ENCODE data around the gene ZNF45.

DNA sequence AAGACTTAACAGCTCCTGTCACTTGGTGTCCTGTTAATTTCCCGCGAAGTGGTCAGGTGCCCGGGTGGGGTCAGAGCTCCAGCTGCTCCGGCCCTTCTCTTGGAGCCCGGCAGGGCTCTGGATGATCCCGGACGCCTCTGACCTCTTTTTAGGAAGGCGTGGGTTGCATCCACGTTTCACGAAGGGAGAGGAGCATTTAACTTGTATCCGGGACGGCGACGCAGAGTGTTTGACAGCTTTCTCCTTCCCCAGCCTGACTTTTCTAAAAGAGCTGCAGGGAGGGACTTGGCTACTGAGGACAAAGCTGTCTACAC lies 49.6 kb upstream of the ZNF45 start:
- TF ChIP-seq, protein P1, sequence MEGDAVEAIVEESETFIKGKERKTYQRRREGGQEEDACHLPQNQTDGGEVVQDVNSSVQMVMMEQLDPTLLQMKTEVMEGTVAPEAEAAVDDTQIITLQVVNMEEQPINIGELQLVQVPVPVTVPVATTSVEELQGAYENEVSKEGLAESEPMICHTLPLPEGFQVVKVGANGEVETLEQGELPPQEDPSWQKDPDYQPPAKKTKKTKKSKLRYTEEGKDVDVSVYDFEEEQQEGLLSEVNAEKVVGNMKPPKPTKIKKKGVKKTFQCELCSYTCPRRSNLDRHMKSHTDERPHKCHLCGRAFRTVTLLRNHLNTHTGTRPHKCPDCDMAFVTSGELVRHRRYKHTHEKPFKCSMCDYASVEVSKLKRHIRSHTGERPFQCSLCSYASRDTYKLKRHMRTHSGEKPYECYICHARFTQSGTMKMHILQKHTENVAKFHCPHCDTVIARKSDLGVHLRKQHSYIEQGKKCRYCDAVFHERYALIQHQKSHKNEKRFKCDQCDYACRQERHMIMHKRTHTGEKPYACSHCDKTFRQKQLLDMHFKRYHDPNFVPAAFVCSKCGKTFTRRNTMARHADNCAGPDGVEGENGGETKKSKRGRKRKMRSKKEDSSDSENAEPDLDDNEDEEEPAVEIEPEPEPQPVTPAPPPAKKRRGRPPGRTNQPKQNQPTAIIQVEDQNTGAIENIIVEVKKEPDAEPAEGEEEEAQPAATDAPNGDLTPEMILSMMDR (conservative IDR thresholded peaks at IDR 0.05 in 1 of 2, IDR thresholded peaks at IDR 0.05 in 1 of 2; ENCODE audit: low read depth in 1 of 2, low read length in 2 of 2) = no peak
- no peak for TF ChIP-seq EZH2 (IDR thresholded peaks at IDR 0.05; ENCODE audit: low read length, missing control alignments)

Data from fibroblast of lung (primary cell).